LoVo (cell line): ENCODE measurements around the gene MUC6.

Experiments used
- DNase-seq: peaks from one replicate; pipeline ENCODE4 v3.0.0-alpha.2; 2016; ENCODE audit warnings: low spot score

The MUC6 gene

GRCh38 chr11:965206-965775 lies 71.2 kb downstream of the MUC6 start:
- no peak for DNase-seq

- no peak for DNase-seq
Measured at GRCh38 chr11:963852-964251, 72.7 kb downstream of the MUC6 start.
